Thyroid gland (tissue), 4 donors: ENCODE measurements around the gene CD27.

Experiments used
- POLR2A ChIP-seq, 2 donors: fragments of 450-650 bp; IDR thresholded peaks; one replicate each; pipeline ENCODE4 v1.6.1; 2017; ENCODE audit warnings: antibody characterized with exemption in 2 of 2, mild to moderate bottlenecking in 2 of 2, moderate library complexity in 1 of 2
- TF ChIP-seq, protein P1 (sequence below), 6 experiments: fragments of 200-600 bp in 3 of 6; fragments of 450-650 bp in 3 of 6; sonication (generic) in 3 of 6; IDR thresholded peaks; one replicate each; pipeline ENCODE4 v1.5.1; 2016 to 2019; ENCODE audit warnings: antibody characterized with exemption in 6 of 6, mild to moderate bottlenecking in 2 of 6, inconsistent platforms in 1 of 6, moderate library complexity in 1 of 6

DNA sequence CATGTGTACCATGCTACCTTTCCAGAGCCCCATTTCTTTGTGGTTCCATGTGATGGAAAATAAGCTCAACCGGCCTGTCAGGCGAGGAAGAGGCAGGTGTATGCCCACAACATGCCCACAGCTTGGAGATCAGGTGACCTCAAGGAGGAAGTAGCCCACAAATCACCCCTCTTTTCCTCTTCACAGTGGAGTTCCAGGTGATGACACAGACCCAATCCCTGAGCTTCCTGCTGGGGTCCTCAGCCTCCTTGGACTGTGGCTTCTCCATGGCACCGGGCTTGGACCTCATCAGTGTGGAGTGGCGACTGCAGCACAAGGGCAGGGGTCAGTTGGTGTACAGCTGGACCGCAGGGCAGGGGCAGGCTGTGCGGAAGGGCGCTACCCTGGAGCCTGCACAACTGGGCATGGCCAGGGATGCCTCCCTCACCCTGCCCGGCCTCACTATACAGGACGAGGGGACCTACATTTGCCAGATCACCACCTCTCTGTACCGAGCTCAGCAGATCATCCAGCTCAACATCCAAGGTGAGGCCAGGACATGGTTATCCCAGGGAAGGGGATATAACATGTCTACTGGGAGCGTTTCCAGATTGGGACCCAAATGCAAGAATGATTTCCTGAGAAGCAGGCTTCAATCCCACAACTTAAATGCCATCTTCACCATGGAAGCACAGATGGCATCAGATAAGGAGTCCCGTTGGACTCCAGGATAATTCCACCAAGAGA, 12.6 kb downstream of the CD27 start:
- TF ChIP-seq, protein P1, sequence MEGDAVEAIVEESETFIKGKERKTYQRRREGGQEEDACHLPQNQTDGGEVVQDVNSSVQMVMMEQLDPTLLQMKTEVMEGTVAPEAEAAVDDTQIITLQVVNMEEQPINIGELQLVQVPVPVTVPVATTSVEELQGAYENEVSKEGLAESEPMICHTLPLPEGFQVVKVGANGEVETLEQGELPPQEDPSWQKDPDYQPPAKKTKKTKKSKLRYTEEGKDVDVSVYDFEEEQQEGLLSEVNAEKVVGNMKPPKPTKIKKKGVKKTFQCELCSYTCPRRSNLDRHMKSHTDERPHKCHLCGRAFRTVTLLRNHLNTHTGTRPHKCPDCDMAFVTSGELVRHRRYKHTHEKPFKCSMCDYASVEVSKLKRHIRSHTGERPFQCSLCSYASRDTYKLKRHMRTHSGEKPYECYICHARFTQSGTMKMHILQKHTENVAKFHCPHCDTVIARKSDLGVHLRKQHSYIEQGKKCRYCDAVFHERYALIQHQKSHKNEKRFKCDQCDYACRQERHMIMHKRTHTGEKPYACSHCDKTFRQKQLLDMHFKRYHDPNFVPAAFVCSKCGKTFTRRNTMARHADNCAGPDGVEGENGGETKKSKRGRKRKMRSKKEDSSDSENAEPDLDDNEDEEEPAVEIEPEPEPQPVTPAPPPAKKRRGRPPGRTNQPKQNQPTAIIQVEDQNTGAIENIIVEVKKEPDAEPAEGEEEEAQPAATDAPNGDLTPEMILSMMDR (IDR thresholded peaks at IDR 0.05), result no peak
- TF ChIP-seq POLR2A (IDR thresholded peaks at IDR 0.05), result no peak
